Uterus (tissue), 2 donors: ENCODE data around the gene DYNLT5.

Source experiments
- POLR2A ChIP-seq, 2 donors: fragments of 450-650 bp; IDR thresholded peaks; one replicate each; pipeline ENCODE4 v1.6.1; 2016; ENCODE audit warnings: antibody characterized with exemption in 2 of 2, mild to moderate bottlenecking in 1 of 2, moderate library complexity in 1 of 2
- TF ChIP-seq, protein P1 (sequence below), 4 experiments: fragments of 200-600 bp in 2 of 4; fragments of 450-650 bp in 2 of 4; sonication (generic) in 2 of 4; IDR thresholded peaks; one replicate each; pipeline ENCODE4 v1.5.1; 2016 to 2019; ENCODE audit warnings: antibody characterized with exemption in 4 of 4, mild to moderate bottlenecking in 2 of 4, moderate library complexity in 1 of 4

DNA sequence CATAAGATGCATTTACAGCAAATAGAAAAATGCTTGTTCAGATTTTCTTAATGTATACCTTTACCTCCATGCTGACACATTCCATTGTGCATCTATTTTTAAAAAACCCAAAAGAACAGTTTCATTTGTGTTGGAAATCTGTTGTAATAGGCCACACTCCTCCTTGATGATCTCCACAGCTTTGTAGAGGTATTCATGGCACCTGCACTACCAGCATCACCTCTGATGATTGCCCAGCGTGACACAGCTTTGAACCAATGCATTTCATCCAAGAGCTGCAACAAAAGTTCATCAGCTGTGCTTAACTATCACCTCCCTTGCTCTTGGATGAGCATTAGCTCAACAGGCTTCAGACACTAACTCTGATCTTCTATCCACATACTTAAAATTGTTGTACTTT lies 8.2 kb downstream of the DYNLT5 start:
- TF ChIP-seq, protein P1, sequence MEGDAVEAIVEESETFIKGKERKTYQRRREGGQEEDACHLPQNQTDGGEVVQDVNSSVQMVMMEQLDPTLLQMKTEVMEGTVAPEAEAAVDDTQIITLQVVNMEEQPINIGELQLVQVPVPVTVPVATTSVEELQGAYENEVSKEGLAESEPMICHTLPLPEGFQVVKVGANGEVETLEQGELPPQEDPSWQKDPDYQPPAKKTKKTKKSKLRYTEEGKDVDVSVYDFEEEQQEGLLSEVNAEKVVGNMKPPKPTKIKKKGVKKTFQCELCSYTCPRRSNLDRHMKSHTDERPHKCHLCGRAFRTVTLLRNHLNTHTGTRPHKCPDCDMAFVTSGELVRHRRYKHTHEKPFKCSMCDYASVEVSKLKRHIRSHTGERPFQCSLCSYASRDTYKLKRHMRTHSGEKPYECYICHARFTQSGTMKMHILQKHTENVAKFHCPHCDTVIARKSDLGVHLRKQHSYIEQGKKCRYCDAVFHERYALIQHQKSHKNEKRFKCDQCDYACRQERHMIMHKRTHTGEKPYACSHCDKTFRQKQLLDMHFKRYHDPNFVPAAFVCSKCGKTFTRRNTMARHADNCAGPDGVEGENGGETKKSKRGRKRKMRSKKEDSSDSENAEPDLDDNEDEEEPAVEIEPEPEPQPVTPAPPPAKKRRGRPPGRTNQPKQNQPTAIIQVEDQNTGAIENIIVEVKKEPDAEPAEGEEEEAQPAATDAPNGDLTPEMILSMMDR (IDR thresholded peaks at IDR 0.05): no peak
- no peak for TF ChIP-seq POLR2A (IDR thresholded peaks at IDR 0.05)
